Caco-2 (cell line): ENCODE results near the gene CACNG6. TPM values are rescaled to one million over a fixed set of nuclear protein-coding genes. Genes with fewer than 3 reads are reported as not detected.

Experiments used
- BruUV-seq: library from RNA; stranded (reverse); fragments of 400-500 nt; replicated peaks from 2 replicates; lab custom pipeline; 2021; lab: Mats Ljungman, UMichigan
- CTCF ChIA-PET: fragments of 300-600 bp; sonication (Branson Sonifier 250); formaldehyde crosslinking; loops from one replicate; lab custom pipeline; 2022; ENCODE audit warnings: antibody characterized with exemption; lab: Charles Lee
- POLR2A ChIA-PET: fragments of 300-600 bp; sonication (Branson Sonifier 250); formaldehyde crosslinking; loops from one replicate; lab custom pipeline; 2022; ENCODE audit warnings: antibody characterized with exemption; lab: Charles Lee
- DNase-seq, 2 experiments: peaks; one replicate each; pipeline versions ENCODE4 v3.0.0 to v3.0.0-alpha.2; 2020 to 2022
- H3K27me3 ChIP-seq: replicated peaks from 2 replicates; pipeline ENCODE4 v1.6.0; 2011; ENCODE audit warnings: low read length; ENCODE audit not compliant: control insufficient read depth, insufficient read depth
- H3K36me3 ChIP-seq: 2 replicates; pipeline ENCODE4 v1.5.1; 2011; ENCODE audit warnings: low read length; ENCODE audit not compliant: control insufficient read depth, insufficient read depth
- H3K4me1 ChIP-seq: fragments of 250-450 bp; sonication (Bioruptor Pico); 2 replicates; pipeline ENCODE4 v1.5.1; 2020; ENCODE audit warnings: mild to moderate bottlenecking
- H3K4me3 ChIP-seq: 2 replicates; pipeline ENCODE4 v1.5.1; 2011; ENCODE audit warnings: low read depth, mild to moderate bottlenecking, control low read depth, low read length
- H3K9me3 ChIP-seq: fragments of 250-450 bp; sonication (Bioruptor Pico); 2 replicates; pipeline ENCODE4 v1.5.1; 2020; ENCODE audit warnings: mild to moderate bottlenecking, moderate library complexity
- H3K27ac Mint-ChIP-seq: one replicate; pipeline ENCODE4 v1.8.0; 2022; ENCODE audit warnings: mixed read lengths; ENCODE audit not compliant: unreplicated experiment
- H3K27me3 Mint-ChIP-seq: one replicate; pipeline ENCODE4 v1.8.0; 2022; ENCODE audit warnings: mixed read lengths; ENCODE audit not compliant: insufficient read depth, unreplicated experiment
- H3K36me3 Mint-ChIP-seq: one replicate; pipeline ENCODE4 v1.8.0; 2022; ENCODE audit warnings: mild to moderate bottlenecking, mixed read lengths; ENCODE audit not compliant: insufficient read depth, unreplicated experiment
- H3K4me1 Mint-ChIP-seq: one replicate; pipeline ENCODE4 v1.8.0; 2022; ENCODE audit warnings: low read depth, mixed read lengths; ENCODE audit not compliant: unreplicated experiment
- H3K4me3 Mint-ChIP-seq: one replicate; pipeline ENCODE4 v1.8.0; 2022; ENCODE audit warnings: mild to moderate bottlenecking, moderate library complexity, mixed read lengths; ENCODE audit not compliant: unreplicated experiment
- H3K9me3 Mint-ChIP-seq: one replicate; pipeline ENCODE4 v1.8.0; 2022; ENCODE audit warnings: mixed read lengths; ENCODE audit not compliant: unreplicated experiment
- CTCF ChIP-seq, 2 experiments: fragments of 200-600 bp in 1 of 2; IDR thresholded peaks; 1 replicate in 1 of 2; 2 replicates in 1 of 2; pipeline versions ENCODE4 v1.5.1 to v1.8.0; 2011 to 2022; ENCODE audit warnings: antibody characterized with exemption in 1 of 2, control low read depth in 1 of 2, inconsistent platforms in 1 of 2, low read depth in 1 of 2, low read length in 1 of 2, mild to moderate bottlenecking in 1 of 2, moderate library complexity in 1 of 2; ENCODE audit not compliant: insufficient read depth in 1 of 2, severe bottlenecking in 1 of 2, unreplicated experiment in 1 of 2
- intact Hi-C: fragments of 100-400 bp; cut with micrococcal nuclease; formaldehyde crosslinking; loops from one replicate; pipeline ENCODE4 v1.10.0; 2022; ENCODE audit not compliant: unreplicated experiment
- total RNA-seq: library from RNA; stranded (reverse); gene quantifications from 2 replicates; pipeline ENCODE4 v1.2.3, GENCODE V29; 2022

CACNG6 gene
- total RNA-seq, 1 experiment from 2014 or later: 1.4 TPM

DNA sequence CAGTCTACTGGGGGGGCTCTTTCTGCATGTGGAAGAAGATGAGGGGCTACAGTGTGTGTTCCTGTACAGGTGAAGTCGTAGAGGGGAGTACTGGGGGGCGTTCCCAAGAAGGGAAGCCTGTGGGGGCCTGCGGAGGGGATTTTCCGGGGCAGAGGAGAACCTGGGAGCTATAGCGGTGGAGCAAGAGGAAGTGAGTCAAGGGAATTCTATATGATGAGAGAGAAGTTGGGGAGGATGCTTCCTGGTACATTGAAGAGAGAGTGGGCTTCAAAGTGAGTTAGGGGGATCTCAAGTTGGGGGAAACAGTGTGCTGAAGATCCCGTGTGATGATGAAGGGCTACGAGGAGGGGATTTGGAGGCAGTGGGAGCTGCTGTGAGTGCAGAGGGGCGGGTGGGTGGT is 30.6 kb upstream of the CACNG6 start:
- no peaks in the 10 kb centered on the region for H3K36me3 Mint-ChIP-seq
- no TSS peak for BruUV-seq
- H3K36me3 ChIP-seq: no peaks in the 10 kb centered on the region
- H3K9me3 ChIP-seq: no peaks in the 10 kb centered on the region
- no peaks in the 10 kb centered on the region for H3K9me3 Mint-ChIP-seq
- H3K27me3 Mint-ChIP-seq: peaks cover 25% of the 10 kb centered on the region
- TF ChIP-seq CTCF (IDR thresholded peaks at IDR 0.05; ENCODE audit: insufficient read depth in 1 of 2, low read depth in 1 of 2, low read length in 1 of 2, severe bottlenecking in 1 of 2, unreplicated experiment in 1 of 2): no peak
- intact Hi-C loops: no loop called here
- H3K4me3 Mint-ChIP-seq: no peak overlapping the region
- no peaks in the 10 kb centered on the region for H3K27me3 ChIP-seq
- no peak overlapping the region for H3K27ac Mint-ChIP-seq
- no peak overlapping the region for H3K4me3 ChIP-seq
- no peaks in the 10 kb centered on the region for H3K4me1 Mint-ChIP-seq
- CTCF ChIA-PET: no interaction called here
- no peak for DNase-seq
- POLR2A ChIA-PET: no interaction called here
- H3K4me1 ChIP-seq: no peaks in the 10 kb centered on the region

DNA sequence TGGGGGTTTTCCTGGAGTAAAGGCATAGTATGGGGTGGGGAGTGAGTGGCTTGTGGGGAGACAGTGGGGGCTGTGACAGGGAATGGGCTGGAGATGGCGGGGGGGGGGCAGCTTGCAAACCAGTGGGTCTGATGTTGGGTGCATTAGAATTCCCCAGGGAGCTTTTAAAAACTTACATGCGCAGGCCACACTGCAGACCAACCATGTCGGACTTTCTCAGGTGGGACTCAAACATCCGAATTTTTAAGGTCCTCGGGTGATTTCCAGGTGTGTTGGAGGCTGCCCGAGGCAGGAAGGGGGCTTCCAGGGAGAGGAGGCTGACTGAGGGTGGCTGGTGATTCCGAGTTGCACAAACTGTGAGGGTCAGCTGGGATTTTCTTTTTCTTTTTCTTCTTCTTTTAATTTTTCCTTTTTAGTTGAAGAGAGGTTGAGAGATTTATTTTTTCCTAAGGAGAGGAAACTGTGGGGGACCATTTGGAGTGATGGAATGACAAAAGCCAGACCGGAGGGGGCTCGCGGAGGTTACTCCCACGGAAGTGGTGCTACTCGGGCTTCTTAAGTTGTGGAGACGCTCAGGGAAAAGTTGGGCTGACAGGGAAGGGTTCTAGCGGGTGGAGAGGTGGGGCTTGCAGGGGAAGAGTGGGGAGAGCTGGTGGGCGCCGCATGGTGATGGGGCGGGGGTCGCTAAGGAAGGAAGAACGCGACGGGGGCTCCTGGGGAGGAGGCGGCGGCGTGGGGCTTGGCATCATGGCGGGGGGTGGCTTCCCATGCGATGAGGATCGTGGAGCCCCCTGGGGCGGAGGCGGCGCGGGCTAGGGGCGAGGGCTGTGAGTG is 29.7 kb upstream of the CACNG6 start:
- Histone ChIP-seq H3K4me1 (no peaks in the 10 kb centered on the region), H3K9me3 (no peaks in the 10 kb centered on the region), H3K36me3 (no peaks in the 10 kb centered on the region), H3K4me3 (no peak overlapping the region), H3K27me3 (no peaks in the 10 kb centered on the region)
- no peak for TF ChIP-seq CTCF (IDR thresholded peaks at IDR 0.05; ENCODE audit: insufficient read depth in 1 of 2, low read depth in 1 of 2, low read length in 1 of 2, severe bottlenecking in 1 of 2, unreplicated experiment in 1 of 2)
- H3K4me1 Mint-ChIP-seq: no peaks in the 10 kb centered on the region
- no TSS peak for BruUV-seq
- no peaks in the 10 kb centered on the region for H3K9me3 Mint-ChIP-seq
- no peak overlapping the region for H3K4me3 Mint-ChIP-seq
- no peak for DNase-seq
- intact Hi-C loops: no loop called here
- no peak overlapping the region for H3K27ac Mint-ChIP-seq
- POLR2A ChIA-PET: no interaction called here
- peaks cover 25% of the 10 kb centered on the region for H3K27me3 Mint-ChIP-seq
- H3K36me3 Mint-ChIP-seq: no peaks in the 10 kb centered on the region
- CTCF ChIA-PET: no interaction called here

DNA sequence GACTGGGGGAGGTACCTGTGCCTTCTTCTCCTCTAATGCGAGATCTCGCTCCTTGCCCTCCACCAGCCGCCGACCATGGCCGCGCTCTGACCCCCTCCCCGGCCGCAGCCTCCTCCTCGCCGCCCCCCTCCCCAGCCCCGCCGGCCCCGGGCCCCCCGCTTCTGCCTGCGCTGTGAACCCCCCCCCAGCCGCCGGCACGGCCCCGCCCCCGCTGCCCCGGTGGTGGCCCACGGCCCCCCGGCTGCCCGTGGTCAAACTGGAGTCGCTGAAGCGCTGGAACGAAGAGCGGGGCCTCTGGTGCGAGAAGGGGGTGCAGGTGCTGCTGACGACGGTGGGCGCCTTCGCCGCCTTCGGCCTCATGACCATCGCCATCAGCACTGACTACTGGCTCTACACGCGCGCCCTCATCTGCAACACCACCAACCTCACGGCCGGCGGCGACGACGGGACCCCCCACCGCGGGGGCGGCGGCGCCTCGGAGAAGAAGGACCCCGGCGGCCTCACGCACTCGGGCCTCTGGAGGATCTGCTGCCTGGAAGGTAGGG is 28.5 kb upstream of the CACNG6 start, which contains the start of gene CACNG8:
Gene CACNG8, plus strand, starts transcription at position 51 of the 545 bp plus-strand sequence.
- ChIA-PET POLR2A (no interaction called here), CTCF (no interaction called here)
- Histone ChIP-seq H3K9me3 (no peaks in the 10 kb centered on the region), H3K4me3 (no peak within 1 kb of the TSS), H3K27me3 (no peaks in the 10 kb centered on the region), H3K4me1 (no peaks in the 10 kb centered on the region), H3K36me3 (no peaks in the 10 kb centered on the region)
- no peak for TF ChIP-seq CTCF (IDR thresholded peaks at IDR 0.05; ENCODE audit: insufficient read depth in 1 of 2, low read depth in 1 of 2, low read length in 1 of 2, severe bottlenecking in 1 of 2, unreplicated experiment in 1 of 2)
- DNase-seq: no peak
- Mint-ChIP-seq H3K4me3 (no peak within 1 kb of the TSS), H3K4me1 (no peaks in the 10 kb centered on the region), H3K36me3 (no peaks in the 10 kb centered on the region), H3K9me3 (no peaks in the 10 kb centered on the region), H3K27me3 (peaks cover 25% of the 10 kb centered on the region), H3K27ac (no peak within 1 kb of the TSS)
- BruUV-seq: no TSS peak
- intact Hi-C loops: no loop called here
